Measurements from ENCODE around the gene ISYNA1. TPM values are rescaled to one million over a fixed set of nuclear protein-coding genes. Genes with fewer than 3 reads are reported as not detected.

The ISYNA1 gene
- total and polyA plus RNA-seq, 2 of the 8 experiments (the other 6 are each of a cell fraction or from before 2014, with no cell fraction given), result 207 to 264 TPM

GRCh38 chr19:18420930-18421329 is 17.0 kb downstream of the ISYNA1 start (continued):
- no peak for TF ChIP-seq EGR1 (IDR thresholded peaks at IDR 0.05; ENCODE audit: borderline replicate concordance, low read depth, low read length)
